AG04449 (cell line): ENCODE results near the gene B3GLCT.

ENCODE experiments used
- CTCF ChIA-PET: fragments of 350-600 bp; formaldehyde crosslinking; extraction: SDS; loops from one replicate; lab custom pipeline; 2021; ENCODE audit warnings: antibody characterized with exemption; lab: Yijun Ruan, JAX
- POLR2A ChIA-PET: fragments of 400-600, 350-600 bp; formaldehyde crosslinking; extraction: SDS; loops from one replicate; lab custom pipeline; 2020; ENCODE audit warnings: antibody characterized with exemption, inconsistent platforms; lab: Yijun Ruan, JAX
- DNase-seq: peaks from one replicate; pipeline ENCODE4 v3.0.0-alpha.2; 2010; ENCODE audit warnings: low read depth, low spot score
- H3K4me3 ChIP-seq: 2 replicates; pipeline ENCODE4 v1.5.1; 2011; ENCODE audit warnings: low read depth, mild to moderate bottlenecking, control low read depth, low read length
- CTCF ChIP-seq: IDR thresholded peaks from one replicate; pipeline ENCODE4 v1.5.1; 2011; ENCODE audit warnings: mild to moderate bottlenecking, moderate library complexity, low read length, control low read depth, inconsistent platforms; ENCODE audit not compliant: insufficient read depth; ENCODE audit errors: missing control alignments

B3GLCT gene

GRCh38 chr13:31195616-31196015, 4.2 kb upstream of the B3GLCT start:
- H3K4me3 ChIP-seq = no peak overlapping the region
- TF ChIP-seq CTCF = no peak
- ChIA-PET POLR2A (no interaction called here), CTCF (interaction anchor here (0.7 to 1.6 kb wide), 7 partner anchors 13 to 233 kb away, joined by 3 to 5 read pairs (median 3); no protein-coding TSS in a partner anchor)
- no peak for DNase-seq

- TF ChIP-seq CTCF = no peak
- ChIA-PET CTCF (interaction anchor here (1.2 to 1.6 kb wide), 3 partner anchors 15 to 228 kb away, joined by 3 to 4 read pairs (median 4); no protein-coding TSS in a partner anchor), POLR2A (no interaction called here)
- no peak overlapping the region for H3K4me3 ChIP-seq
- no peak for DNase-seq
These were observed 2.8 kb upstream of the B3GLCT start for GRCh38 chr13:31196992-31197391.

GRCh38 chr13:31198519-31198918, 1.3 kb upstream of the B3GLCT start:
- TF ChIP-seq CTCF = no peak
- ChIA-PET CTCF (interaction anchor here (1.0 to 1.7 kb wide), 3 partner anchors 9 to 226 kb away, joined by 3 to 6 read pairs (median 3); no protein-coding TSS in a partner anchor), POLR2A (no interaction called here)
- H3K4me3 ChIP-seq = no peak overlapping the region
- no peak for DNase-seq

GRCh38 chr13:31199527-31199848, 287 bp upstream of the B3GLCT start:
- POLR2A ChIA-PET = no interaction called here
- CTCF ChIA-PET = interaction anchor here (0.6 to 4.4 kb wide), 21 partner anchors 10 to 548 kb away, joined by 3 to 42 read pairs (median 4); no protein-coding TSS in a partner anchor
- peak overlapping the region; percentile 70 for H3K4me3 ChIP-seq

GRCh38 chr13:31200637-31200971, 829 bp downstream of the B3GLCT start:
- peak; percentile 8 for TF ChIP-seq CTCF
- no peak for DNase-seq
- H3K4me3 ChIP-seq = peak overlapping the region; percentile 70
- ChIA-PET POLR2A (interaction anchor here (0.6 kb wide), 1 partner anchor 220 kb away, joined by 3 read pairs; no protein-coding TSS in a partner anchor), CTCF (interaction anchor here (0.7 to 4.4 kb wide), 18 partner anchors 8 to 237 kb away, joined by 3 to 42 read pairs (median 4); no protein-coding TSS in a partner anchor)

More at GRCh38 chr13:31199527-31199848, 287 bp upstream of the B3GLCT start:
- no peak for TF ChIP-seq CTCF
- DNase-seq = no peak

- no peak for DNase-seq
- ChIA-PET POLR2A (interaction anchor here (0.6 kb wide), 1 partner anchor 220 kb away, joined by 3 read pairs; no protein-coding TSS in a partner anchor), CTCF (interaction anchor here (0.7 to 4.4 kb wide), 15 partner anchors 8 to 236 kb away, joined by 3 to 42 read pairs (median 4); no protein-coding TSS in a partner anchor)
- peak overlapping the region; percentile 70 for H3K4me3 ChIP-seq
- no peak for TF ChIP-seq CTCF
These were observed 1.7 kb downstream of the B3GLCT start for GRCh38 chr13:31201341-31202031.
